HG03378 (cell line): ENCODE measurements around the gene PIGS.
"Not testable (repeated sequence)": the region's sequence is repeated elsewhere in the genome, so short reads cannot be mapped to it uniquely, and the experiment has no call there.

Source experiments
- ATAC-seq: cut with Tn5 transposase; IDR thresholded peaks from one replicate; pipeline ENCODE4 v1.9.1; 2021; ENCODE audit warnings: mild to moderate bottlenecking, moderate library complexity; ENCODE audit not compliant: unreplicated experiment

Gene PIGS

GRCh38 chr17:28571361-28572122 lies at the start of gene PIGS:
Gene PIGS, minus strand, starts transcription at chr17:28571524. Its CDS starts 28 bp downstream, at chr17:28571496.
- ATAC-seq: peak; percentile 57

- ATAC-seq: no peak
Measured at GRCh38 chr17:28620010-28620409, 48.7 kb upstream of the PIGS start.

GRCh38 chr17:28618464-28618863 lies 47.1 kb upstream of the PIGS start:
- no peak for ATAC-seq

- ATAC-seq: no peak
Measured at GRCh38 chr17:28616281-28616680, 45.0 kb upstream of the PIGS start.

GRCh38 chr17:28615260-28615940 lies 44.1 kb upstream of the PIGS start:
- ATAC-seq: no peak

- no peak for ATAC-seq
Measured at GRCh38 chr17:28613931-28614381, 42.6 kb upstream of the PIGS start, which contains the start of gene RSKR. Gene RSKR, minus strand, starts transcription at chr17:28614185. Its CDS starts 24 bp downstream, at chr17:28614161.

GRCh38 chr17:28612936-28613872 lies 41.9 kb upstream of the PIGS start:
- ATAC-seq: no peak

GRCh38 chr17:28612531-28612930 lies 41.2 kb upstream of the PIGS start:
- ATAC-seq: no peak

- ATAC-seq: no peak
Measured at GRCh38 chr17:28610376-28610775, 39.1 kb upstream of the PIGS start.

GRCh38 chr17:28604031-28604430 lies 32.7 kb upstream of the PIGS start:
- not testable (repeated sequence) for ATAC-seq

GRCh38 chr17:28599311-28600184 lies 28.2 kb upstream of the PIGS start:
- peak; percentile 53 for ATAC-seq

- peak; percentile 57 for ATAC-seq
Measured at GRCh38 chr17:28598799-28599310, 27.5 kb upstream of the PIGS start, which contains the start of gene SPAG5. Gene SPAG5, minus strand, starts transcription at chr17:28599025. Its CDS starts 79 bp downstream, at chr17:28598946.

GRCh38 chr17:28598389-28598788 lies 27.1 kb upstream of the PIGS start:
- no peak for ATAC-seq

- no peak for ATAC-seq
Measured at GRCh38 chr17:28597606-28598383, 26.5 kb upstream of the PIGS start.

- no peak for ATAC-seq
Measured at GRCh38 chr17:28592260-28592659, 20.9 kb upstream of the PIGS start.

- no peak for ATAC-seq
Measured at GRCh38 chr17:28585851-28586250, 14.5 kb upstream of the PIGS start.

- ATAC-seq: no peak
Measured at GRCh38 chr17:28584434-28584833, 13.1 kb upstream of the PIGS start.

- ATAC-seq: no peak
Measured at GRCh38 chr17:28582513-28582912, 11.2 kb upstream of the PIGS start.

GRCh38 chr17:28580959-28581358 lies 9.6 kb upstream of the PIGS start:
- no peak for ATAC-seq
